ENCODE data around the gene ITIH5.
"Not testable (repeated sequence)": the region's sequence is repeated elsewhere in the genome, so short reads cannot be mapped to it uniquely, and the experiment has no call there.

Gene ITIH5

GRCh38 chr10:7666253-7667023, at the start of gene ITIH5:
Gene ITIH5 (minus strand): TSS chr10:7666966. CDS start chr10:7666892, 74 bp downstream.
- no peak for DNase-seq (ENCODE audit: low spot score)

DNA sequence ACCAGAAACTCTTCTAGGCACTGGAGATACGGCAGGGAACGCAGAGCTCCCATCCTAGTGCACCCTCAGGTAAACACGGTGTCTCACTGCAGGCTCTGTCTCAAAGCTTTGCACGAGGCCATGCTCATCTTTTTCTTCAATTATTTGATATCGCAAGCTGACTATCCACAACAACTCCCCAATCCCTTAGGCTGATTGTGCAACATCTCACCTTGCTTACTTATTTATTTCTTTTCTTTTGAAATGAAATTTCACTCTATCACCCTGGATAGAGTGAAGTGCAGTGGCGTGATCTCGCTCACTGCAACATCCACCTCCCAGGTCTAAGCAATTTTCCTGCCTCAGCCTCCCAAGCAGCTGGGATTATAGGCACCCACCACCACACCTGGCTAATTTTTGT, 48.7 kb upstream of the ITIH5 start:
- no peak for DNase-seq (ENCODE audit: low spot score)

GRCh38 chr10:7711075-7711474, 44.3 kb upstream of the ITIH5 start:
- DNase-seq (ENCODE audit: low spot score): not testable (repeated sequence)

DNA sequence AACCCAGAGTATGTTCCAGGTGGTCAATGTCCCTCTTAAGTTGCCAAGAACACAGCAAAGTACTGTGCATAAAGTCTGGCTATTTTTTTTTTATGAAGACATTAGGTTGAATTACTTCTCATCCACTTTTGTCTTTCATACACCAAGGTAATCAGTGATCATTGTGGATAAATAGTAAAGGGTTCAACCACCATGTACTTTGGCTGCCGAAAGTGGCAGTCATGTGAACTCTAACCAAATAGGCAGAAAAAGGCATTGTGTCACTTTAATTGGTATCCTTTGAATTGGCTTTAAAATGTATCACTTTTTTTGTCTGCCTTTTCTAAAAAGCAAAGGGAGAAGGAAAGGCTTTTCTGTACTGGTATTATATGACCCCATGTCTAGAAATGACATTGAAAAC, 43.7 kb upstream of the ITIH5 start:
- no peak for DNase-seq (ENCODE audit: low spot score)

DNA sequence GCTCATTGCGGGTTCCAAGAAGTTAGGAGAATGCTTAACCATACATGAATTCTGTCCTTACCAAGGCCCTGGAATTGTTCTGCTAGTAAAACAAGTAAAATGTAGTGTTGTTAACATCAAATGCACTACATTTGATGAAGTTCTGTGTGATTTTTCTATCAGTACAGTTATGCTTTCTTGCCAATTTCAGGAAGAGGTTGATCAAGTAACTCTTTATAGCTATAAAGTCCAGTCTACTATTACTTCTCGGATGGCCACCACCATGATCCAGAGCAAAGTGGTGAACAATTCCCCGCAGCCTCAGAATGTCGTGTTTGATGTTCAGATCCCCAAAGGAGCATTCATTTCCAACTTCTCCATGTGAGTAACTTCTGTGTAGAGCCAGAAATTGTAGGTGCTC, 42.1 kb upstream of the ITIH5 start:
- no peak for DNase-seq (ENCODE audit: low spot score)

GRCh38 chr10:7707858-7708622, 41.3 kb upstream of the ITIH5 start:
- no peak for DNase-seq (ENCODE audit: low spot score)

DNA sequence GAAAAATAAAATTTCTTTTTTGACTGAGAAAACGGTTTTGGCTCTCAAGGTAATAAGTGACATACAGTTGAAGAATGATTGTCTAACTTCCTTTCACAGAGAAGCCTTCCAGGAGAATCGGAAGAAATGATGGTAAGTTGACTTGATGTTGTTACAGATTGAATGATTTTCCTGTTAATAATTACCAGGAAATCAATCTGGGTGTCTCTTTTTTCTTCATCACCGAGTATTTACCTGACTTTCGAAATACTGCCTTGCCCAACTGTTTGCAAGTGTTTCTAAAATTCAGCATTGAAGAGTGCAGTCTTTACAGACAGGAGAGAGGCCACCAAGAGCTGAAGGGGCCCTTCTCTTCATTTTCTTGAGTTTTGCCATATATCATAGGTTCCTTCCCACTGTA, 40.3 kb upstream of the ITIH5 start:
- DNase-seq (ENCODE audit: low spot score): no peak

- no peak for DNase-seq (ENCODE audit: low spot score)
Measured at GRCh38 chr10:7706534-7707073, 39.8 kb upstream of the ITIH5 start.

GRCh38 chr10:7705341-7705740, 38.6 kb upstream of the ITIH5 start:
- DNase-seq (ENCODE audit: low spot score): no peak

DNA sequence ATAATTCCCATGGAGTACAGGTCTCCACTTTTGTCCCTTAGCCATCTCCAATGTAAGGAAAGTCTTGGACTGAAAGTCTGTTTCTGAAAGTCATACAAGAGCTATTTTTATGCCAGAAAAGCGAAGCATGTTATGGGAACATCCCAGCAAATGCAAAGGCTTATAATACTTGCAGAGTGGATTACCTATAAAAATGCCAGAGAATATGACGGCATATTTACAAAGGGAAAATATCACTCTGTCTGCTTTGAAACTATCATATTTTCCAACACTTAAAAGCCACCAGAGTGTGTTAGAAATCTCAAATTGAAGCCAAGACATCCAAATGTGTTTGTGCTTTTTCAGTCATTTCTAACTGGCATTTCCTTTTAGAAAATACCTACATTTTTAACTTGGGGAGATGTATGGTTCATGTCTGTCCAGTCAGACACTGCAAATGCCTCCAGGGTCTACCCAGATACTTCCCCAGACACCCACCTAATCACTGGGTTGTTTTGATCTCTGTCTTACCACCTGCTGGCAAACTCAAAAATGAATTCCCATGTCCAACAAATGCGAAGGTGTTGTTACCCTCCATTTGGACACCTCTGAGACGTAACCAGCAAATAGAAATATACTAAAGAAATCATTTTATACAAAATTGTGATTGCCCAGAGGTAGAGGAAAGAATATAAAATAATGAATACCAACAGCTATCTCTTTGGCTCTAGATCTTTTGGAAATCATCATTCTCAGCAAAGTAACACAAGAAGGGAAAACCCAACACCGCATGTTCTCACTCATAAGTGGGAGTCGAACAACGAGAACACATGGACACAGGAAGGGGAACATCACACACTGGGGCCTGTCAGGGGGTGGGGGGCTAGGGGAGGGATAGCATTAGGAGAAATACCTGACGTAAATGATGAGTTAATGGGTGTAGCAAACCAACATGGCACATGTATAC, 37.6 kb upstream of the ITIH5 start:
- no peak for DNase-seq (ENCODE audit: low spot score)

- DNase-seq (ENCODE audit: low spot score): no peak
Measured at GRCh38 chr10:7703140-7703539, 36.4 kb upstream of the ITIH5 start, which contains the start of gene ITIH2. Gene ITIH2 (plus strand): TSS chr10:7703316. CDS start chr10:7703435, 119 bp downstream.

- no peak for DNase-seq (ENCODE audit: low spot score)
Measured at GRCh38 chr10:7702288-7702812, 35.6 kb upstream of the ITIH5 start.

DNA sequence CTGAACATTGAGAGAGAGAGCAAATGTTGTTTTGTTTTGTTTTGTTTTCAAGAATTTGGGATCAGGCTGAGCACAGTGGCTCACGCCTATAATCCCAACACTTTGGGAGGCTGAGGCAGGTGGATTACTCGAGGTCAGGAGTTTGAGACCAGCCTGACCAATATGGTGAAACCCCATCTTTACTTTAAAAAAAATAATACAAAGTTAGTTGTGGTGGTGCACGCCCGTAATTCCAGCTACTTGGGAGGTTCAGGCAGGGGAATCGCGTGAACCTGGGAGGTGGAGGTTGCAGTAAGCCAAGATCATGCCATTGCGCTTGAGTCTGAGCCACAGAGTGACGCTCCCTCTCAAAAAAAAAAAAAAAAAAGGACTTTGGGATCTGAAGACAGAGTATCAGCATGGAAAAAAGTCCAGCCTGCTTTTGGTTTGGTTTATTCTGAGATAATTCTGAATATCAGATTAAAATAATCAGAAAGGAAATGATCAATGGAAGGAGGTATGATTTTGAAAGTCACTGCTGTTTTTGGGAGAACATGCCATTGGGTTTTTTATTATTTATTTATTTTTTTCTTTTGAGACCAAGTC, 34.5 kb upstream of the ITIH5 start:
- DNase-seq (ENCODE audit: low spot score): no peak

DNA sequence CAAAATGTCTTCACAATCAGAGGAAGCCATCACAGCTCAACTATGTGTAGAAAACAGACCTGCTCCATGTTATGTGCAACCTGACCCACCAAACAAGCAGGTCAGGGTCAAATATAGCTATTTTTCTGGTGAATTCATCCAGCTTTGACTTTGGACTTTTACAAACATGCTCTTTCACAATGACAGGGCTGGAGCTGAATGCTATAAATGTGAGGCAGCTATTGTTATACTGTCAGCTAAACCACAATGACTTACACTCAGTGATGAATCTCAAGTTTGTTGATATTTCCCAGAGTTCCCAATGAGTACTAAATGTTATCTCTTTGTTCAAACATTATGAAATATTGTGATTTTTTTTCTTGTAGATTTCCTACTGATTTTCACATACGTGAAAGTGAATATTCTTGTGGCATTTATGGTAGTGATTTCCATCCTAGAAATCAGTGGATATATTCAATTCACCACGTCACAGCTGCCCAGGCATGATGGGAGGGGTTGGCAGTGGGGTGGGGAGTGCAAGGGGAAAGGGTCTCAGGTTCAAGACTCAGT, 33.9 kb upstream of the ITIH5 start:
- no peak for DNase-seq (ENCODE audit: low spot score)

DNA sequence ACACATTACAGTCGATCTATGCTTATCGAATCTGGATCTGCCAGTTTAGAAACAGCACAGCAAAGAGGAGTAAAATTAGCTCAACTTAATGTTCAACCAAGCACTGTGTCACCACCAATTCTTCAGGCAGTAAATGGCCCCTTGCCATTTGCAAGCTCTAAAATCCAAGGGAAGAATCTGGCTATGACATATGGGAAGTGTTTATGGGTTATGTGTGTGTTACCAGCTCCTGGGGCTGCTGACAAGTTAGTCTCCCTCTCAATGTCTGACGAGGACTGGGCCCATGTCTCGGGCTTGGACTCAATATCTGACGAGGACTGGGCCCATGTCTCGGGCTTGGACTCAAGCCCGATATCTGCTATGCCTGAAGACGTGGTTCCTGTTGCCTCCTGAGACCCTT, 30.7 kb upstream of the ITIH5 start:
- DNase-seq (ENCODE audit: low spot score): no peak

GRCh38 chr10:7696545-7696944, 29.8 kb upstream of the ITIH5 start:
- DNase-seq (ENCODE audit: low spot score): no peak

GRCh38 chr10:7693194-7693593, 26.4 kb upstream of the ITIH5 start:
- DNase-seq (ENCODE audit: low spot score): not testable (repeated sequence)

DNA sequence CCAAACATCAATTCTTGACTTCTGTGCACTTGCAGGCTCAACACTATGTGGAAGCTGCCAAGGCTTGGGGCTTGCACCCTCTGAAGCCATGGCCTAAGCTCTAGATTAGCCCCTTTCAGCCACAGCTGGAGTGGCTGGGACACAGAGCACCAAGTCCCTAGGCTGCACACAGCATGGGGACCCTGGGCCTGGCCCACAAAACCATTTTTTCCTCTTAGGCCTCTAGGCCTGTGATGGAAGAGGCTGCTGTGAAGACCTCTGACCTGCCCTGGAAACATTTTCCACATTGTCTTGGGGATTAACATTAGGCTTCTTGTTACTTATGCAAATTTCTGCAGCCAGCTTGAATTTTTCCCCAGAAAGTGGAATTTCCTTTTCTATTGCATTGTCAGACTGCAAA, 25.6 kb upstream of the ITIH5 start:
- DNase-seq (ENCODE audit: low spot score): not testable (repeated sequence)

- not testable (repeated sequence) for DNase-seq (ENCODE audit: low spot score)
Measured at GRCh38 chr10:7690885-7691597, 24.3 kb upstream of the ITIH5 start.

GRCh38 chr10:7689591-7689990, 22.8 kb upstream of the ITIH5 start:
- DNase-seq (ENCODE audit: low spot score): no peak

Measured in left forelimb (tissue), 1 donor.